Tibial nerve (tissue), 4 donors: ENCODE data around the gene PPP1R2. TPM values are rescaled to one million over a fixed set of nuclear protein-coding genes. Genes with fewer than 3 reads are reported as not detected.

Source experiments
- DNase-seq, 2 donors: peaks; one replicate each; pipeline ENCODE4 v3.0.0-alpha.2; 2019; ENCODE audit warnings: low spot score in 2 of 2
- H3K27ac ChIP-seq, 4 donors: fragments of 200-600 bp; sonication (generic) in 3 of 4; one replicate each; pipeline ENCODE4 v1.5.1; 2017 to 2019; ENCODE audit warnings: mild to moderate bottlenecking in 1 of 4
- H3K27me3 ChIP-seq, 2 donors: fragments of 200-600 bp; sonication (generic) in 1 of 2; one replicate each; pipeline versions ENCODE4 v1.5.1 to v1.6.0; 2017 to 2019
- H3K36me3 ChIP-seq, 3 donors: fragments of 200-600 bp; sonication (generic); one replicate each; pipeline ENCODE4 v1.5.1; 2018 to 2019
- H3K4me1 ChIP-seq, 4 donors: fragments of 200-600 bp; sonication (generic) in 3 of 4; one replicate each; pipeline ENCODE4 v1.5.1; 2017 to 2019
- H3K4me3 ChIP-seq, 4 donors: fragments of 200-600 bp; sonication (generic) in 3 of 4; one replicate each; pipeline ENCODE4 v1.5.1; 2017 to 2019; ENCODE audit warnings: mild to moderate bottlenecking in 1 of 4, moderate library complexity in 1 of 4
- H3K9me3 ChIP-seq, 4 donors: fragments of 200-600 bp; sonication (generic) in 3 of 4; one replicate each; pipeline ENCODE4 v1.5.1; 2017 to 2019
- CTCF ChIP-seq, 5 experiments: fragments of 200-600 bp in 3 of 5; fragments of 450-650 bp in 2 of 5; sonication (generic) in 3 of 5; IDR thresholded peaks; one replicate each; pipeline ENCODE4 v1.5.1; 2016 to 2019; ENCODE audit warnings: antibody characterized with exemption in 5 of 5, mild to moderate bottlenecking in 3 of 5, moderate library complexity in 2 of 5
- EP300 ChIP-seq, 2 donors: sonication (generic); formaldehyde crosslinking; IDR thresholded peaks; one replicate each; pipeline ENCODE4 v1.6.1; 2017; ENCODE audit warnings: antibody characterized with exemption in 2 of 2, mild to moderate bottlenecking in 1 of 2
- POLR2A ChIP-seq, 2 donors: fragments of 450-650 bp; IDR thresholded peaks; one replicate each; pipeline ENCODE4 v1.6.1; 2017; ENCODE audit warnings: antibody characterized with exemption in 2 of 2, mild to moderate bottlenecking in 2 of 2, moderate library complexity in 2 of 2
- WGBS, 2 donors: methylation state at CpG; one replicate each; pipeline ENCODE4 v1.1.5; 2018; 5-methylcytosine and 5-hydroxymethylcytosine counted together
- total RNA-seq, 4 donors: library from RNA; depleted of rRNA; stranded (reverse); fragments of >200 nt; gene quantifications; one replicate each; pipeline ENCODE4 v1.1.0, GENCODE V29; 2016

PPP1R2 gene
- total RNA-seq, 4 donors from 2014 or later = 66.6 to 98.1 (median 87.4) TPM

GRCh38 chr3:195535293-195535692 lies 7.8 kb downstream of the PPP1R2 start:
- H3K4me1 ChIP-seq = peaks cover 0 to 43% (median 3%) of the 10 kb centered on the region in 4 donors
- no peak overlapping the region for H3K4me3 ChIP-seq
- H3K9me3 ChIP-seq = no peaks in the 10 kb centered on the region
- H3K36me3 ChIP-seq = no peaks in the 10 kb centered on the region
- WGBS, 2 donors = 84 to 85% methylated on average over 5 of the region's 5 CpGs
- no peak for DNase-seq
- H3K27me3 ChIP-seq = no peaks in the 10 kb centered on the region
- TF ChIP-seq CTCF (IDR thresholded peaks at IDR 0.05) = no peak
- no peak overlapping the region for H3K27ac ChIP-seq

- no peaks in the 10 kb centered on the region for H3K27me3 ChIP-seq
- H3K36me3 ChIP-seq = no peaks in the 10 kb centered on the region
- H3K4me3 ChIP-seq = no peak overlapping the region
- WGBS, 2 donors = 76 to 80% methylated on average over 7 of the region's 7 CpGs
- H3K27ac ChIP-seq = no peak overlapping the region
- no peak for DNase-seq
- TF ChIP-seq CTCF (IDR thresholded peaks at IDR 0.05) = no peak
- no peak for TF ChIP-seq EP300 (IDR thresholded peaks at IDR 0.05)
- TF ChIP-seq POLR2A (IDR thresholded peaks at IDR 0.05) = no peak
- peaks cover 0 to 18% (median 0%) of the 10 kb centered on the region in 4 donors for H3K4me1 ChIP-seq
- H3K9me3 ChIP-seq = no peaks in the 10 kb centered on the region
These were observed 10.3 kb downstream of the PPP1R2 start for GRCh38 chr3:195532834-195533233.

- DNase-seq = no peak
- Histone ChIP-seq H3K27me3 (no peaks in the 10 kb centered on the region), H3K4me1 (peaks cover 0 to 17% (median 0%) of the 10 kb centered on the region in 4 donors), H3K9me3 (no peaks in the 10 kb centered on the region), H3K4me3 (no peak overlapping the region), H3K36me3 (peaks cover 0 to 4% (median 0%) of the 10 kb centered on the region in 3 donors), H3K27ac (no peak overlapping the region)
- no peak for TF ChIP-seq EP300 (IDR thresholded peaks at IDR 0.05)
- TF ChIP-seq POLR2A (IDR thresholded peaks at IDR 0.05) = no peak
- TF ChIP-seq CTCF (IDR thresholded peaks at IDR 0.05) = no peak
- WGBS, 2 donors = 30 to 50% methylated on average over 3 of the region's 3 CpGs
These were observed 10.8 kb downstream of the PPP1R2 start for GRCh38 chr3:195532345-195532744.

GRCh38 chr3:195531683-195532082 lies 11.4 kb downstream of the PPP1R2 start:
- TF ChIP-seq POLR2A (IDR thresholded peaks at IDR 0.05) (no peak), EP300 (IDR thresholded peaks at IDR 0.05) (no peak), CTCF (IDR thresholded peaks at IDR 0.05) (no peak)
- H3K9me3 ChIP-seq = no peaks in the 10 kb centered on the region
- 87 to 94% methylated on average over 5 of the region's 5 CpGs for WGBS, 2 donors
- no peak overlapping the region for H3K4me3 ChIP-seq
- H3K36me3 ChIP-seq = peaks cover 0 to 10% (median 0%) of the 10 kb centered on the region in 3 donors
- no peak for DNase-seq
- peaks cover 0 to 17% (median 0%) of the 10 kb centered on the region in 4 donors for H3K4me1 ChIP-seq
- no peaks in the 10 kb centered on the region for H3K27me3 ChIP-seq
- H3K27ac ChIP-seq = no peak overlapping the region

GRCh38 chr3:195526492-195526891 lies 16.6 kb downstream of the PPP1R2 start:
- whole genome bisulfite sequencing, 2 donors = 97 to 98% methylated on average over 4 of the region's 4 CpGs
- H3K36me3 ChIP-seq = peaks cover 0 to 31% (median 0%) of the 10 kb centered on the region in 3 donors
- TF ChIP-seq CTCF (IDR thresholded peaks at IDR 0.05) (no peak), POLR2A (IDR thresholded peaks at IDR 0.05) (no peak), EP300 (IDR thresholded peaks at IDR 0.05) (no peak)

More at GRCh38 chr3:195526492-195526891, 16.6 kb downstream of the PPP1R2 start:
- H3K9me3 ChIP-seq = no peaks in the 10 kb centered on the region
- no peak overlapping the region for H3K4me3 ChIP-seq
- H3K27ac ChIP-seq = no peak overlapping the region
- no peaks in the 10 kb centered on the region for H3K27me3 ChIP-seq
- peaks cover 0 to 6% (median 0%) of the 10 kb centered on the region in 4 donors for H3K4me1 ChIP-seq
- no peak for DNase-seq
